HepG2 (cell line): ENCODE results near the gene GLE1.

Experiments used
- CEBPG ChIP-seq: IDR thresholded peaks from 2 replicates; pipeline ENCODE4 v1.6.1; 2016
- CTCF ChIP-seq: sonication (generic); formaldehyde crosslinking; IDR thresholded peaks from 2 replicates; pipeline ENCODE4 v1.5.0; 2020; ENCODE audit warnings: mild to moderate bottlenecking, missing genetic modification reagents, moderate library complexity
- ETS1 ChIP-seq: sonication (generic); formaldehyde crosslinking; IDR thresholded peaks from 2 replicates; pipeline ENCODE4 v1.4.0; 2020; ENCODE audit warnings: missing genetic modification reagents
- KDM5B ChIP-seq: sonication (generic); formaldehyde crosslinking; IDR thresholded peaks from 2 replicates; pipeline ENCODE4 v1.4.0; 2020; ENCODE audit warnings: missing genetic modification reagents, mild to moderate bottlenecking, borderline replicate concordance
- MED1 ChIP-seq: sonication (generic); formaldehyde crosslinking; IDR thresholded peaks from 2 replicates; pipeline ENCODE4 v1.4.0; 2020; ENCODE audit warnings: missing genetic modification reagents
- NFIC ChIP-seq: IDR thresholded peaks from 2 replicates; pipeline ENCODE4 v1.6.1; 2012; ENCODE audit warnings: mild to moderate bottlenecking, low read length, inconsistent platforms
- NFRKB ChIP-seq: fragments of 450-650 bp; IDR thresholded peaks from 2 replicates; pipeline ENCODE4 v1.6.1; 2017
- RBM39 ChIP-seq: fragments of 200-400 bp; formaldehyde crosslinking; IDR thresholded peaks from one replicate; pipeline ENCODE4 v1.6.1; 2018; ENCODE audit warnings: antibody characterized with exemption, mild to moderate bottlenecking, low read depth, low read length; ENCODE audit not compliant: poor library complexity, severe bottlenecking
- TCF7L2 ChIP-seq: IDR thresholded peaks from 2 replicates; pipeline ENCODE4 v1.6.1; 2011; ENCODE audit warnings: mild to moderate bottlenecking, low read depth, low read length, moderate library complexity
- TOPORS ChIP-seq: sonication (generic); formaldehyde crosslinking; IDR thresholded peaks from 2 replicates; pipeline ENCODE4 v1.8.0; 2023; ENCODE audit warnings: mild to moderate bottlenecking, missing genetic modification reagents
- ZNF263 ChIP-seq: sonication (generic); formaldehyde crosslinking; IDR thresholded peaks from 2 replicates; pipeline ENCODE4 v1.4.0; 2020; ENCODE audit warnings: missing genetic modification reagents
- ZNF589 ChIP-seq: sonication (generic); formaldehyde crosslinking; conservative IDR thresholded peaks from 2 replicates; pipeline ENCODE4 v1.8.0; 2022; ENCODE audit warnings: mild to moderate bottlenecking, moderate library complexity, missing genetic modification reagents

- TF ChIP-seq TCF7L2, result no peak
- no peak for TF ChIP-seq ETS1
- no peak for TF ChIP-seq CTCF (CRISPR knock-in tag)
- no peak for TF ChIP-seq TOPORS (CRISPR knock-in tag)
- TF ChIP-seq RBM39, result no peak
- no peak for TF ChIP-seq MED1
- no peak for TF ChIP-seq ZNF263
- no peak for TF ChIP-seq KDM5B (CRISPR knock-in tag)
- no peak for TF ChIP-seq ZNF589 (CRISPR knock-in tag)
- no peak for TF ChIP-seq NFIC
- TF ChIP-seq NFRKB, result no peak
- no peak for TF ChIP-seq CEBPG (CRISPR knock-in tag)
These were observed 28.7 kb upstream of the GLE1 start for GRCh38 chr9:128475867-128476266.
